ENCODE results near the gene SNAI3.
A peak's percentile ranks its signal among the peaks of the same experiment; 100 is the strongest.

SNAI3 gene

DNA sequence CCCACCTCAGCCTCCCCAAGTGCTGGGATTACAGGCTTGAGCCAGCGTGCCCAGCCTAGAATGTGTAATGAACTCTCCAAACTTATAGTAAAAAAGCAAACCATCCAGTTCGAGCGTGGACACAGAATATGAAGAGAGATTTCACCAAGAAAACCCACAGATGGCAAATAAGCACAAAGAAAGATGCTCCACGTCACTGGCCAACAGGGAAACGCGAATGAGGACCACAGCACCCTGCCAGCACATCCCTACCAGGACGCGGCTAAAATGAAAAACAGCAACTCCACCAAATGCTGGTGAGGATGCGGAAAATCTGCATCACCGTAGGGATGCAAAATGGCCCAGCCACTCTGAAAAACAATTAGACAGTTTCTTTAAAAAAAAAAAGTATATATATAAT, 24.8 kb downstream of the SNAI3 start:
- H3K27me3 ChIP-seq (ENCODE audit: control insufficient read depth, insufficient read depth, low read length): no peaks in the 10 kb centered on the region
- H3K36me3 ChIP-seq (ENCODE audit: control insufficient read depth, insufficient read depth, low read length): no peaks in the 10 kb centered on the region
- no peak overlapping the region for H3K4me3 ChIP-seq (ENCODE audit: low read length)
- no peak overlapping the region for H3K9ac ChIP-seq (ENCODE audit: low read length)
- H3K4me1 ChIP-seq (ENCODE audit: control insufficient read depth, insufficient read depth, low read length): no peaks in the 10 kb centered on the region
- H3K27ac ChIP-seq (ENCODE audit: low read depth, low read length): no peak overlapping the region

DNA sequence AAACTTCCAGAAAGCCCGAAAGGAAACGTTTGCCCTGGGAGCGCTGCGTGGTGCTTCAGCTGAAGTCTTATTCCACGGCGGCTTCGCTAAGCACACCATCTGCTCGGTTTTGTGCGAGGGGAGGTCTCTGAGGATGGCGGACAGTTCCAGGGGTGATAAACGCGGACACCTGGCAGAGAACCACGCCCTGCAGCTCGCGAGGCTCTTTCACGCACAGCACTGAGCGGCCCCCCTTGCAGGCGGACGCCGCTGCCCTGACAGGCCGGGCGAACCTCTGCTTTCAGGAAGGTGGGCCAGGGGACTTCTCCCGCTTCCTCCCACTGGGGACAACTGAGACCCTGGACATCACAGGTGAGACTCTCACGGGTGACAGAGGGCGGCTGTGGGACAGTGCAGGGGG, 27.1 kb downstream of the SNAI3 start:
- Histone ChIP-seq H3K36me3 (ENCODE audit: control insufficient read depth, insufficient read depth, low read length) (no peaks in the 10 kb centered on the region), H3K27ac (ENCODE audit: low read depth, low read length) (no peak overlapping the region), H3K4me1 (ENCODE audit: control insufficient read depth, insufficient read depth, low read length) (no peaks in the 10 kb centered on the region), H3K27me3 (ENCODE audit: control insufficient read depth, insufficient read depth, low read length) (no peaks in the 10 kb centered on the region), H3K4me3 (ENCODE audit: low read length) (no peak overlapping the region), H3K9ac (ENCODE audit: low read length) (no peak overlapping the region)

DNA sequence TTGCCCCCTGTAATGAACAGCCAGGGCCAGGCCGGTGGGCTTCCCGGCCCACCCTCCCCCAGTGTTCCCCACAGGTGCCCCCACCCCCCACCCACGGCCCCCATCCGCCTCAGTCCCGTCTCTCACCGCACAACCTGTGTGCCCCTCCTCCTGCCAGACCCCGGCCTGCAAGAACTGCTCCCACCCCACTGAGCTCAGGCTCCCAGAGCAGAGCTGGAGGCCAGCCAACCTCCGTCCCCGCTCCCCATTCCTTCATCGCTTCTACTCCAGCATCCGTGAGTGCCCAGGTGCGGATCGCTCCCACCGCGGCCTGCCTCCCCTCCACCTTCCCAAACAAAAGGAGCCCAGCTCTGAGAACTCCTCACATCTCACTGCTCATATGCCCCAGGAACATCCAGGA, 27.6 kb downstream of the SNAI3 start:
- Histone ChIP-seq H3K27me3 (ENCODE audit: control insufficient read depth, insufficient read depth, low read length) (no peaks in the 10 kb centered on the region), H3K9ac (ENCODE audit: low read length) (no peak overlapping the region), H3K4me3 (ENCODE audit: low read length) (no peak overlapping the region), H3K4me1 (ENCODE audit: control insufficient read depth, insufficient read depth, low read length) (no peaks in the 10 kb centered on the region), H3K36me3 (ENCODE audit: control insufficient read depth, insufficient read depth, low read length) (no peaks in the 10 kb centered on the region), H3K27ac (ENCODE audit: low read depth, low read length) (no peak overlapping the region)

DNA sequence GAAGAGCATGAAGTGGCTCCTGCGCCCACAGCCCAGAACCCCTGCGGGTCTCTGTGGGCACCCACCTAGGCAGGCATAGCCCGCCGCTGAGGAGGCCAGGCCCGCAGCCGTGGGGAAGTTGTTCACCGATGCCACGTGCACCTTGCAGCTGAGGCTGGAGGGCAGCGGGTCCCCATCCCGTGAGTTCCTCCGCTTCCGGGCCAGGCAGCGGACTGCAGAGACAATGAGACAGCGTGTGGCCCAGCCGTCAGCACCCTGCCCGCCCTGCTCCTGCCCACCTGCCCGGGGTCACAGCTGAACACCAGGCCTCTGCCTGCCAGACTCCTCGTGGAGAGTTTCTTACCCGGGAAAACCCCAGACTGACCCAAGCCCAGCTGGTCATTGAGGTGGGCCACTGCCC, 28.9 kb downstream of the SNAI3 start:
- Histone ChIP-seq H3K27ac (ENCODE audit: low read depth, low read length) (no peak overlapping the region), H3K36me3 (ENCODE audit: control insufficient read depth, insufficient read depth, low read length) (no peaks in the 10 kb centered on the region), H3K9ac (ENCODE audit: low read length) (no peak overlapping the region), H3K4me3 (ENCODE audit: low read length) (no peak overlapping the region), H3K4me1 (ENCODE audit: control insufficient read depth, insufficient read depth, low read length) (no peaks in the 10 kb centered on the region), H3K27me3 (ENCODE audit: control insufficient read depth, insufficient read depth, low read length) (no peaks in the 10 kb centered on the region)

DNA sequence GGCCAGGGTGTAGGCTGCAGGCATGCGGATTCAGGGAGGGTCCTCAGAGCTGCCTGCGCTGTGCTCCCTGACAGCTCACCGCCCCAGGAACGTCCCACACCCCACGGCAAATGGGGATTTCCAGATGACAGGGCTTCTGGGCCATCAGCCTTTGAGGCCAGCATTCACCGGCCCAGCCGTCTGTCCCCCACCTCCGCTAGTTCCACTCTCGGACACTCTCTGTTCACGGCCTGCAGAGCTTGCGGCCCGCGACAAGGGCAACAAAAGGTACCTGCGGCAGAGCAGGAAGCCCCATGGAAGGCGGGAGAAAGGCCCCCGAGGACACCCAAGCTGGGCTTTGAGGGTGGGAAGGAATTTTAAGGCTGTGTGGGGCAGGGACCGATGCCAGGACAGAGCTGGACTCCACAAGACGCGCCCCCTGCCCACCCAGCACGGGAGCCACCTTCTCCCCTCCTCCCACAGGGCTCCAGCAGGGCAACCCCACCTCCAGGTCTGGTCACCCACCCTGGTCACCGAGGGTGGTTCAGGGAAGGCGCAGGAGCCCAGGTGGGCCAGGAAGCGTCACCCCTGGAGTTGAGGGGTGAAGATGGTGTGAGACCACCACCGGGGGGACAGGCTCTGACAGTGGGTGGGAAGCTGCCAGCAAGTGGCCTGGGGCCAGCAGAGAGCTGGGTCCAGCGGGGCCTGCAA, 29.9 kb downstream of the SNAI3 start:
- H3K27ac ChIP-seq (ENCODE audit: low read depth, low read length): no peak overlapping the region
- H3K4me1 ChIP-seq (ENCODE audit: control insufficient read depth, insufficient read depth, low read length): no peaks in the 10 kb centered on the region
- no peaks in the 10 kb centered on the region for H3K36me3 ChIP-seq (ENCODE audit: control insufficient read depth, insufficient read depth, low read length)
- H3K9ac ChIP-seq (ENCODE audit: low read length): no peak overlapping the region
- H3K4me3 ChIP-seq (ENCODE audit: low read length): no peak overlapping the region
- H3K27me3 ChIP-seq (ENCODE audit: control insufficient read depth, insufficient read depth, low read length): no peaks in the 10 kb centered on the region

DNA sequence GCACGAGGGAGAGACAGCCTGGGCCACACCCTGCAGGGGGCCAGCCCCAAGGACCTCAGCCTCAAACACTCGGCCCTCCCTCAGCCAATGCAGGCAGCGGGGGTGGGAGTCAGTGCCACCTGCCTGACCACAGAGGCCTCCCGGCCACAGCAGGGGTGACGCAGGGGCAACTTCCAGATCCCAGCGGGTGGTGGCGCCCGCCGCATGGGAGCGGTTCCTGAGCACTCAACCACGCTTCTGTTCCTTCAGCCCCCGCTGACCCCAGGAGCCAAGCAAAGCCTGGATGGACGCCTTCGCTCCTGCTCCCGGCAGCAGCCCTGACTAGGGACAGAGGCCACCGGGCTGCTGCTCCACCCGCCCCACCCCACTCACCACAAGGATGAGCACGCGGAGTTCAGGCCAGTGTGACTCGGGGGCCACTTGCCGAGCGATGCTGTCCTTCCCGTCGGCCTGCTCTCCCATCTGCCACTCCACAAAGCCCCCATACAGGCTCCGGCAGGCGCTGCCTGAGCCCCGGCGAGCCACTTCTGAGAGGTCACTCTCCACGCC, 30.5 kb downstream of the SNAI3 start:
- Histone ChIP-seq H3K36me3 (ENCODE audit: control insufficient read depth, insufficient read depth, low read length) (no peaks in the 10 kb centered on the region), H3K27ac (ENCODE audit: low read depth, low read length) (no peak overlapping the region), H3K27me3 (ENCODE audit: control insufficient read depth, insufficient read depth, low read length) (no peaks in the 10 kb centered on the region), H3K9ac (ENCODE audit: low read length) (no peak overlapping the region), H3K4me1 (ENCODE audit: control insufficient read depth, insufficient read depth, low read length) (no peaks in the 10 kb centered on the region), H3K4me3 (ENCODE audit: low read length) (no peak overlapping the region)

DNA sequence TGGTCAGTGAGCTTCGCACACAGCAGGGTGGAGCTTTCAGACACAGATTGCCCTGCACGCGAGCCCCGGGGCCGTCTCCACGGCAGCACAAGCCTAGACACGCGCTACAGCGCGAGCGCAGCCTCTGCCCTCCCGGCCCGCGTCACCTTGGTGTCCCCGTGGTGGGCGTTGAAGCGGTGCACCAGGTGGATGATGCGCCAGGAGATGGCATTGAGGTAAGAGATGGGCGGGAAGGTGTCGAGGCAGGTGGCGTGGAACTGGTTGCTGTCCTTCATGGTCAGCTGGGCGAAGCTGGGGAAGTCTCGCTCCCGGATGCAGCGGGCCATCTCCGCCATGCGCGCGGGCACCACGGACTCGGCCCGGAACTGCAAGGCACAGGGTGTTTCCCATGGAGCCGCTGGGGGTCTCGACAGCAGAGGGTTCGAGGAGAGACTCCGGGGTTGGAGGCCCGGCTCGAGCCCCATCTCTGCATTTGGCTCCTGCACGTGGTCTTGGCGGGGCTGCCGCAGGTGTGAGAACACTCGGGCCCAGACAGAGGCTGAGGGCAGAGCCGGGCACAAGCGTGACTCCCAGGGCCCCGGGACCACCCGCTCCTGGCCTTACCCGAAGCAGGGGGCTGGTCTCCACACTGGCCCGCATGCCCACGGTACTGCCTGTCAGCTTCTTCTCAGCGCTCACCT, 31.1 kb downstream of the SNAI3 start:
- Histone ChIP-seq H3K27ac (ENCODE audit: low read depth, low read length) (no peak overlapping the region), H3K9ac (ENCODE audit: low read length) (no peak overlapping the region), H3K4me1 (ENCODE audit: control insufficient read depth, insufficient read depth, low read length) (no peaks in the 10 kb centered on the region), H3K4me3 (ENCODE audit: low read length) (no peak overlapping the region), H3K36me3 (ENCODE audit: control insufficient read depth, insufficient read depth, low read length) (no peaks in the 10 kb centered on the region), H3K27me3 (ENCODE audit: control insufficient read depth, insufficient read depth, low read length) (no peaks in the 10 kb centered on the region)

DNA sequence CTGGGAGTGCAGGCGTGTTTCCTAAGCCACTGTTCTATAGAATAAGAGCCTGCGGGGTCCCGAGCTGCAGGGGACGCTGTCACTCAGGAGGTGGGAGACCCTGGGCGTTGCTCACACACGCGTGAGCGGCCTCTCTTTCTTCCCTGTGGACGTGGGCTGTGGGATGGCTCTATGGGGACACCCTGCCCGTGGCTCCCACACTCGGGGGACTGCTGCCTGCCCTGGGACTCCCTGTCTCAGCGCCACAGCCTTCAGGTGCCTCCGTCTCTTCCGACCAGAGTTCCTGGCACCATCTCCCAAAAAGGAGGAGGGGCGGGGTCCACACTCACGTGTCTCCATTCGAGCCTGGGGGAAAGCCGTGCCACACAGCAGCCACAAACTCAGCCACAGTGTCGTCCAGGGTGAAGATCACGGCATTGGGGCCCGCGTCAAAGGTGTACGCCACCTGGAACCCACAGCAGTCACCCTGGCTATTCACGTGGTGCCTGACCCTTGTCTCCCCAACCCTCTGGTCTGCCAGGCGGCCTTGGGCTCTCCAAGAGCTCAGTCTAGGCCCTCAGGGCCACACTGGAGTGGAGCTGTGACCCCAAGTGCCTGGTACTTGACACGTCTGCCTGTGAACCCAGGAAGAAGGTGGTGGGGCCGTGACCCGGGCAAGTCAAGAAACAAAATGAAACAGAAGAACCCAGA, 31.8 kb downstream of the SNAI3 start:
- no peaks in the 10 kb centered on the region for H3K36me3 ChIP-seq (ENCODE audit: control insufficient read depth, insufficient read depth, low read length)

DNA sequence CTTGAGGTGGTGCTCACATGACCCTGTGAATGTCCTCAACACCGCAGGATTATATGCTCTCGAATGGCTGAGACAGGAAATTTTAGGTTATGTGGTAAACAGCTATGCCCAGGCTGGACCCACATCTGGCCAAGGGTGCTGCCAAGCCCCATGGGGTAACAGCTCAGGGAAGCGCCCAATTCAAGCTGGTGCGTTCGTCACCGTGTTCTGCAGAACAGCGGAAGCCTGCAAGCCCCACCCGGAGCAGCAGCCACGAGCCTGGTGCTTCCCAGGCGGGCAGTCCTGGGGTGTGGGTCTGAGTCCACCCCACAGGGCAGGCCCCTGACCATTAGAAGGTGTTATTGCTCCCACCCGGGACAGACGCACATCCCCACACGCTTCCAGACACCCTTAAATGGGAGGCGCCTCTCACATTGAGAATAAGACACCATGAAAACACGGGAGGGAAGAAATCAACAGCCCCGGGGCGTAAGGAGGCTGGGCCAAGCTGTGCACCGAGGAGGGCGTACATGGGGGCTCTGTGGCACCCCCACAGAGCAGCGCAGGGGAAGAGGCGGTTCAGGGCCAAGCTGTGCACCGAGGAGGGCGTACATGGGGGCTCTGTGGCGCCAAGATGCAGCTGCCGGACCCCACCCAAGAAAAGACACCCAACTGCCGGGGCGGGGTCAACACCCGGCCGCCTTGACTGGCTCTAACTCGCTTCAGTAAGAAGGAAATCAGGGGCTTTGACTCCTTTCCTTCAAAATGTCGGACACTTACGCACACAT, 32.5 kb downstream of the SNAI3 start:
- Histone ChIP-seq H3K4me1 (ENCODE audit: control insufficient read depth, insufficient read depth, low read length) (no peaks in the 10 kb centered on the region), H3K27me3 (ENCODE audit: control insufficient read depth, insufficient read depth, low read length) (no peaks in the 10 kb centered on the region), H3K36me3 (ENCODE audit: control insufficient read depth, insufficient read depth, low read length) (no peaks in the 10 kb centered on the region), H3K4me3 (ENCODE audit: low read length) (no peak overlapping the region), H3K27ac (ENCODE audit: low read depth, low read length) (no peak overlapping the region), H3K9ac (ENCODE audit: low read length) (no peak overlapping the region)

More for the DNA sequence above, 31.8 kb downstream of the SNAI3 start:
- Histone ChIP-seq H3K9ac (ENCODE audit: low read length) (no peak overlapping the region), H3K4me1 (ENCODE audit: control insufficient read depth, insufficient read depth, low read length) (no peaks in the 10 kb centered on the region), H3K4me3 (ENCODE audit: low read length) (no peak overlapping the region), H3K27me3 (ENCODE audit: control insufficient read depth, insufficient read depth, low read length) (no peaks in the 10 kb centered on the region), H3K27ac (ENCODE audit: low read depth, low read length) (no peak overlapping the region)

DNA sequence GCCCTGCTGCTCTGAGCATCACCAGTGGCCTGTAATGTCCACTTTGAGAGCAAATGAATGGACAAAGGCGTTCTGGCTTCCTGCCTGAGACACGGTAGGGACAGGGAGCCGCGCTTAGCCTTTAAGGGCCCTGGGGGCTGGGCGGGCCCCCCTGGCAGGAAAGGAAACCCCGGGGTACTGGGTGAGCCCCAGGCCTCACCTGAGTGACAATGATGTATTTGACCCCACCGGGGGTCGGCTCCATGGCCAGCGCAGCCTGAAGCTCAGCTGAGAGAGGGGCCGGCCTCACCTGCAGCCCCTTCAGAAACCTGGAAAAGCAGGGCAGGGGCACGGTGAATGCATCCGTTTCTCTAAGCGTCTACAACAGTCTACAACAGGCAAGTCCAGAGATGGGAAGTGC, 33.2 kb downstream of the SNAI3 start:
- Histone ChIP-seq H3K27me3 (ENCODE audit: control insufficient read depth, insufficient read depth, low read length) (no peaks in the 10 kb centered on the region), H3K36me3 (ENCODE audit: control insufficient read depth, insufficient read depth, low read length) (no peaks in the 10 kb centered on the region), H3K9ac (ENCODE audit: low read length) (no peak overlapping the region), H3K27ac (ENCODE audit: low read depth, low read length) (no peak overlapping the region), H3K4me1 (ENCODE audit: control insufficient read depth, insufficient read depth, low read length) (no peaks in the 10 kb centered on the region), H3K4me3 (ENCODE audit: low read length) (no peak overlapping the region)

DNA sequence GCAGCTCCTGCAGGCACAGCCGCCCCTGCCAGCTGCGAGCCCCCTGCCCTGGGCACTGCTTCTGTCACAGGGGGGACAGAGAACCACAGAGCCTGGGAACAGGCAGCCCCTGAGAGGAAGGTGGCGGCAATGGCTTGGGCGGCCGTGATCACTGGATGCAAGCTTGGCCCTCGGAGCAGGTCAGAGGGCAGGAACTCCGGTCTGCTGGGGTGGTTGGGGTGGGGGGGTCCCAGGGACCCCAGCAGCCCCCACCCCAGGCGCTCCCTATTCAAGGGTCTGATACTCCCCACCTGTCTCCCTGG, 33.6 kb downstream of the SNAI3 start:
- Histone ChIP-seq H3K27me3 (ENCODE audit: control insufficient read depth, insufficient read depth, low read length) (no peaks in the 10 kb centered on the region), H3K4me1 (ENCODE audit: control insufficient read depth, insufficient read depth, low read length) (no peaks in the 10 kb centered on the region), H3K4me3 (ENCODE audit: low read length) (no peak overlapping the region), H3K27ac (ENCODE audit: low read depth, low read length) (no peak overlapping the region), H3K36me3 (ENCODE audit: control insufficient read depth, insufficient read depth, low read length) (no peaks in the 10 kb centered on the region), H3K9ac (ENCODE audit: low read length) (no peak overlapping the region)

DNA sequence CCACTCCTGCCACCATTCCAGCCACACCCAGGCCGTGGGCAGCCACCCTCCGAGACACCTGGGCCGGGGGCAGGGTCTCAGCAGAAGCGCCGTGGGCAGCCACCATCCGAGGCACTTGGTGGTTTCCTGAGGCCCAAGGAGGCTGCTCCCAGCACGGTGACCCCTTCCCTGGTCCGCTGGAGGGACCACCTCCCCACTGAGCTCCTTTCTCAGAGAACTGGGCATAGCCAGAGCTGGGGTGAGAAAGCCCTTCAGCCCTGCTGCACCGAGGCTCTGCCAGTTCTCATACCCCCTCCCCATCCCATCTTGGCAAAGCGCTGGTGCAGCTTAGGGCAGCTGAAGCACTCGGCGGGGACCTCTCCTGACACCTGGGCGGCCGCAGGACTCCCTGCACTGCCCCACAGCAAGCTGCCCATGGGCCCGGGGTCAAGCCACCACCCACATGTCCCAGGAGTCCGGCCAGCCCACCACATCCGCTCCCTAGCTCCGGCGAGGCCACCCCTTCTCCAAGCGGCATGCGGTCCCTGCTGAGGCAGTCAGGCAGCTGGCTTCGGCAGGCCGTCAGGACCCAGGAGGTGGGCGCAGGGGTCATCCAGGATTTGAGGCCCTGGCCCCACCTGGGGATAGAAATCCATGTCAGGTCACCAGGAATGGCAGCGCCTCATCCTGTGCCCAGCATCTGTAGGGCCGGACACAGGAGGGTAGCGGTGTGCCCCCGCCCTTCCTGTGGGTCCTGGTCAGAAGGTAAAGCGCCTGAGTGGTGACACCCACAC, 34.1 kb downstream of the SNAI3 start:
- H3K4me1 ChIP-seq (ENCODE audit: control insufficient read depth, insufficient read depth, low read length): no peaks in the 10 kb centered on the region
- no peaks in the 10 kb centered on the region for H3K27me3 ChIP-seq (ENCODE audit: control insufficient read depth, insufficient read depth, low read length)
- no peaks in the 10 kb centered on the region for H3K36me3 ChIP-seq (ENCODE audit: control insufficient read depth, insufficient read depth, low read length)
- H3K4me3 ChIP-seq (ENCODE audit: low read length): no peak overlapping the region
- H3K27ac ChIP-seq (ENCODE audit: low read depth, low read length): peak overlapping the region; percentile 20
- H3K9ac ChIP-seq (ENCODE audit: low read length): no peak overlapping the region
